Nephron (organoid): ENCODE data around the gene RNF225.
"Not testable (repeated sequence)": the region's sequence is repeated elsewhere in the genome, so short reads cannot be mapped to it uniquely, and the experiment has no call there.

Source experiments
- H3K27ac Mint-ChIP-seq, 3 experiments: 2 replicates each; pipeline ENCODE4 v1.8.0; 2020; ENCODE audit warnings: mixed read lengths in 3 of 3, mild to moderate bottlenecking in 2 of 3, moderate library complexity in 1 of 3
- H3K27me3 Mint-ChIP-seq: 2 replicates; pipeline ENCODE4 v1.8.0; 2021; ENCODE audit warnings: low read depth, mild to moderate bottlenecking, moderate library complexity, mixed read lengths
- H3K36me3 Mint-ChIP-seq: 2 replicates; pipeline ENCODE4 v1.8.0; 2020; ENCODE audit warnings: low read depth, mixed read lengths
- H3K4me1 Mint-ChIP-seq: 2 replicates; pipeline ENCODE4 v1.8.0; 2020; ENCODE audit warnings: mixed read lengths
- H3K4me3 Mint-ChIP-seq, 3 experiments: 2 replicates each; pipeline ENCODE4 v1.8.0; 2020; ENCODE audit warnings: mild to moderate bottlenecking in 3 of 3, mixed read lengths in 3 of 3, moderate library complexity in 2 of 3
- H3K9me3 Mint-ChIP-seq: 2 replicates; pipeline ENCODE4 v1.8.0; 2020; ENCODE audit warnings: mixed read lengths
- CTCF ChIP-seq, 3 experiments: fragments of 200-600 bp; sonication (generic); IDR thresholded peaks; one replicate each; pipeline ENCODE4 v1.5.0; 2021; ENCODE audit warnings: antibody characterized with exemption in 3 of 3; ENCODE audit not compliant: unreplicated experiment in 3 of 3

RNF225 gene

GRCh38 chr19:58398545-58398944 lies 3.1 kb downstream of the RNF225 start:
- TF ChIP-seq CTCF (IDR thresholded peaks at IDR 0.05; ENCODE audit: unreplicated experiment in 3 of 3): no peak
- no peak overlapping the region for H3K4me3 Mint-ChIP-seq
- H3K9me3 Mint-ChIP-seq: no peaks in the 10 kb centered on the region
- peaks cover 17% of the 10 kb centered on the region for H3K4me1 Mint-ChIP-seq
- no peaks in the 10 kb centered on the region for H3K27me3 Mint-ChIP-seq
- peaks cover 18% of the 10 kb centered on the region for H3K36me3 Mint-ChIP-seq
- H3K27ac Mint-ChIP-seq: no peak overlapping the region

GRCh38 chr19:58399903-58400302 lies 4.4 kb downstream of the RNF225 start:
- H3K9me3 Mint-ChIP-seq: no peaks in the 10 kb centered on the region
- H3K36me3 Mint-ChIP-seq: peaks cover 10% of the 10 kb centered on the region
- peak overlapping the region in 1 of 3 experiments; percentile 35 for H3K27ac Mint-ChIP-seq
- TF ChIP-seq CTCF (IDR thresholded peaks at IDR 0.05; ENCODE audit: unreplicated experiment in 3 of 3): no peak
- peak overlapping the region; percentile 76 to 93 (median 77) for H3K4me3 Mint-ChIP-seq
- H3K4me1 Mint-ChIP-seq: peaks cover 17% of the 10 kb centered on the region
- no peaks in the 10 kb centered on the region for H3K27me3 Mint-ChIP-seq

GRCh38 chr19:58400316-58400915 lies 5.0 kb downstream of the RNF225 start:
- H3K36me3 Mint-ChIP-seq: peaks cover 7% of the 10 kb centered on the region
- no peak for TF ChIP-seq CTCF (IDR thresholded peaks at IDR 0.05; ENCODE audit: unreplicated experiment in 3 of 3)
- H3K4me3 Mint-ChIP-seq: peak overlapping the region; percentile 90 to 93 (median 92)
- H3K27ac Mint-ChIP-seq: peak overlapping the region in 1 of 3 experiments; percentile 53
- no peaks in the 10 kb centered on the region for H3K27me3 Mint-ChIP-seq
- peaks cover 17% of the 10 kb centered on the region for H3K4me1 Mint-ChIP-seq
- no peaks in the 10 kb centered on the region for H3K9me3 Mint-ChIP-seq

GRCh38 chr19:58400916-58401839 lies 5.7 kb downstream of the RNF225 start:
- Mint-ChIP-seq H3K4me3 (peak overlapping the region; percentile 90 to 93 (median 92)), H3K4me1 (peaks cover 17% of the 10 kb centered on the region), H3K9me3 (no peaks in the 10 kb centered on the region), H3K36me3 (peaks cover 8% of the 10 kb centered on the region), H3K27me3 (no peaks in the 10 kb centered on the region), H3K27ac (peak overlapping the region; percentile 53 to 88 (median 85))
- no peak for TF ChIP-seq CTCF (IDR thresholded peaks at IDR 0.05; ENCODE audit: unreplicated experiment in 3 of 3)

GRCh38 chr19:58401840-58402421 lies 6.5 kb downstream of the RNF225 start:
- Mint-ChIP-seq H3K27me3 (no peaks in the 10 kb centered on the region), H3K4me1 (peaks cover 22% of the 10 kb centered on the region), H3K36me3 (peaks cover 15% of the 10 kb centered on the region), H3K27ac (no peak overlapping the region), H3K9me3 (no peaks in the 10 kb centered on the region), H3K4me3 (peak overlapping the region; percentile 90 to 93 (median 92))
- TF ChIP-seq CTCF (IDR thresholded peaks at IDR 0.05; ENCODE audit: unreplicated experiment in 3 of 3): no peak

- H3K4me1 Mint-ChIP-seq: peaks cover 39% of the 10 kb centered on the region
- H3K27me3 Mint-ChIP-seq, H3K9me3 Mint-ChIP-seq: not testable (repeated sequence)
- H3K4me3 Mint-ChIP-seq: peak overlapping the region; percentile 31 to 61 (median 32)
- peaks cover 19% of the 10 kb centered on the region for H3K36me3 Mint-ChIP-seq
- H3K27ac Mint-ChIP-seq: peak overlapping the region in 1 of 3 experiments; percentile 37
These were observed 8.5 kb downstream of the RNF225 start for GRCh38 chr19:58403920-58404478.
